ENCODE data around the gene TMEM245. TPM values are rescaled to one million over a fixed set of nuclear protein-coding genes. Genes with fewer than 3 reads are reported as not detected.

Gene TMEM245
- total RNA-seq, 1 donor from 2014 or later = 85.3 TPM

- H3K27me3 Mint-ChIP-seq (ENCODE audit: insufficient read depth, low read depth) = peaks cover 37% of the 10 kb centered on the region
- H3K9me3 Mint-ChIP-seq = peaks cover 13% of the 10 kb centered on the region
- no peaks in the 10 kb centered on the region for H3K79me2 ChIP-seq (ENCODE audit: low read depth)
- H4K20me1 ChIP-seq (ENCODE audit: low read depth) = peaks cover 10% of the 10 kb centered on the region
- no peak overlapping the region for H3K9ac ChIP-seq
- no peak overlapping the region for H3K4me3 ChIP-seq
- peaks cover 31% of the 10 kb centered on the region for H3F3A ChIP-seq (ENCODE audit: low read depth)
- H3K36me3 Mint-ChIP-seq = peaks cover 7% of the 10 kb centered on the region
- H3K27ac Mint-ChIP-seq = no peak overlapping the region
- H3K4me1 Mint-ChIP-seq = peaks cover 20% of the 10 kb centered on the region
- H2AFZ ChIP-seq (replicated peaks) = no peak overlapping the region
- H3K9me3 ChIP-seq (ENCODE audit: low read depth) = peaks cover 6% of the 10 kb centered on the region
- H3K27ac ChIP-seq = no peak overlapping the region
- no peaks in the 10 kb centered on the region for H3K36me3 ChIP-seq
- TF ChIP-seq, protein P1, sequence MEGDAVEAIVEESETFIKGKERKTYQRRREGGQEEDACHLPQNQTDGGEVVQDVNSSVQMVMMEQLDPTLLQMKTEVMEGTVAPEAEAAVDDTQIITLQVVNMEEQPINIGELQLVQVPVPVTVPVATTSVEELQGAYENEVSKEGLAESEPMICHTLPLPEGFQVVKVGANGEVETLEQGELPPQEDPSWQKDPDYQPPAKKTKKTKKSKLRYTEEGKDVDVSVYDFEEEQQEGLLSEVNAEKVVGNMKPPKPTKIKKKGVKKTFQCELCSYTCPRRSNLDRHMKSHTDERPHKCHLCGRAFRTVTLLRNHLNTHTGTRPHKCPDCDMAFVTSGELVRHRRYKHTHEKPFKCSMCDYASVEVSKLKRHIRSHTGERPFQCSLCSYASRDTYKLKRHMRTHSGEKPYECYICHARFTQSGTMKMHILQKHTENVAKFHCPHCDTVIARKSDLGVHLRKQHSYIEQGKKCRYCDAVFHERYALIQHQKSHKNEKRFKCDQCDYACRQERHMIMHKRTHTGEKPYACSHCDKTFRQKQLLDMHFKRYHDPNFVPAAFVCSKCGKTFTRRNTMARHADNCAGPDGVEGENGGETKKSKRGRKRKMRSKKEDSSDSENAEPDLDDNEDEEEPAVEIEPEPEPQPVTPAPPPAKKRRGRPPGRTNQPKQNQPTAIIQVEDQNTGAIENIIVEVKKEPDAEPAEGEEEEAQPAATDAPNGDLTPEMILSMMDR (IDR thresholded peaks at IDR 0.05) = no peak
- TF ChIP-seq EZH2 (IDR thresholded peaks at IDR 0.05) (no peak), EZH2phosphoT487 (IDR thresholded peaks at IDR 0.05) (no peak)
- H3K4me1 ChIP-seq = peaks cover 9% of the 10 kb centered on the region
- H3K4me3 Mint-ChIP-seq = no peak overlapping the region
- H3K27me3 ChIP-seq = peaks cover 60% of the 10 kb centered on the region
- H3K4me2 ChIP-seq = no peak overlapping the region
- no peak for DNase-seq (ENCODE audit: low spot score)
Observed at GRCh38 chr9:109163194-109163593, 43.4 kb upstream of the TMEM245 start.

DNA sequence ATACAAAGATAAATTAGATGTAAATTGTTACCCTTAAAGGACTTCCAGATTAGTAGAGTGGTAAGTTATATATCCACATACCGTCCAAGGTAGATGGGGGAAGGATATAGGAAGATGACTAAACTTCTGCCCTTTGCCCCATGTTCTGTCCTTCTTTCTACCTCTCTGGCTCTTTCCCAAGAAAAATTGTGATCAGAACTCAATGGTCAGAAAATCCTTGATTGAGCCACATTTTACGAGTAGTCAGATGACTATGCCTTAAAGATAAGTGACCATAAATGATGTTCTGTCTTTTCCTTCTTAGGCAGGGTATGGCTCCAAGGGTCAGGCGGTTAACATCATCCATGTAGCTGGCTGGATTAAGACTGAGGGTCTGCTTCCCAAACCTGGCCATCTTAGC, 42.9 kb upstream of the TMEM245 start:
- H3K36me3 Mint-ChIP-seq = peaks cover 7% of the 10 kb centered on the region
- Histone ChIP-seq H3K9ac (no peak overlapping the region), H3K27ac (no peak overlapping the region), H2AFZ (replicated peaks) (no peak overlapping the region), H3K27me3 (peaks cover 55% of the 10 kb centered on the region), H3K4me2 (no peak overlapping the region), H3K4me3 (no peak overlapping the region), H3K9me3 (ENCODE audit: low read depth) (peaks cover 6% of the 10 kb centered on the region), H4K20me1 (ENCODE audit: low read depth) (peaks cover 10% of the 10 kb centered on the region), H3K4me1 (peaks cover 9% of the 10 kb centered on the region), H3K36me3 (no peaks in the 10 kb centered on the region), H3K79me2 (ENCODE audit: low read depth) (no peaks in the 10 kb centered on the region), H3F3A (ENCODE audit: low read depth) (peaks cover 27% of the 10 kb centered on the region)
- peaks cover 13% of the 10 kb centered on the region for H3K9me3 Mint-ChIP-seq
- peaks cover 20% of the 10 kb centered on the region for H3K4me1 Mint-ChIP-seq
- no peak overlapping the region for H3K4me3 Mint-ChIP-seq
- TF ChIP-seq EZH2 (IDR thresholded peaks at IDR 0.05) (no peak), EZH2phosphoT487 (IDR thresholded peaks at IDR 0.05) (no peak)
- TF ChIP-seq, protein P1 (IDR thresholded peaks at IDR 0.05) = no peak
- no peak for DNase-seq (ENCODE audit: low spot score)
- peaks cover 37% of the 10 kb centered on the region for H3K27me3 Mint-ChIP-seq (ENCODE audit: insufficient read depth, low read depth)
- no peak overlapping the region for H3K27ac Mint-ChIP-seq

DNA sequence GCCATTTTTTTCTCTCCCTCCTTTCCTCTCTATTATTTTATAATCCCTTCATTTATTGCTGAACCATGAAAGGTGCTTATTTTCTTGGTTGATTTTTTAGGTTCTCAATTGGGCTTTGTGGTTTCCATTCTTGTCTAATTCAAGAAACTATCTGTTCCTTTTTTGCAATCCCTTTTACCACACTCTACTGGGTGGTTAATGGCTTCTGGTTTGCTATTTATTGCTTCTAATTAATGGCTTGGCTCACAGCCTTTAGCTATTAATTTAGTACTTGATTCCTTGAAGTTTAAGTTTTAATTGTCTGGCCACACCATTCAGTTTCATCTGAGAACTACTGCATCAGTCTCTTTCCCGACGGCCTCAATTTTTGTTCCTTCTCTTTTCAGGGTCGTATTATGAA, 41.7 kb upstream of the TMEM245 start:
- no peak overlapping the region for H3K9ac ChIP-seq
- TF ChIP-seq, protein P1 (IDR thresholded peaks at IDR 0.05) = no peak
- no peak for TF ChIP-seq EZH2 (IDR thresholded peaks at IDR 0.05)
- TF ChIP-seq EZH2phosphoT487 (IDR thresholded peaks at IDR 0.05) = no peak
- peaks cover 9% of the 10 kb centered on the region for H3K4me1 ChIP-seq
- peaks cover 10% of the 10 kb centered on the region for H4K20me1 ChIP-seq (ENCODE audit: low read depth)
- DNase-seq (ENCODE audit: low spot score) = no peak
- peaks cover 43% of the 10 kb centered on the region for H3K27me3 ChIP-seq
- peaks cover 18% of the 10 kb centered on the region for H3F3A ChIP-seq (ENCODE audit: low read depth)
- no peak overlapping the region for H3K4me3 ChIP-seq
- H3K4me3 Mint-ChIP-seq = no peak overlapping the region
- H3K9me3 ChIP-seq (ENCODE audit: low read depth) = peaks cover 6% of the 10 kb centered on the region
- no peak overlapping the region for H3K27ac Mint-ChIP-seq
- H3K36me3 Mint-ChIP-seq = peaks cover 7% of the 10 kb centered on the region
- H3K27ac ChIP-seq = no peak overlapping the region
- H3K27me3 Mint-ChIP-seq (ENCODE audit: insufficient read depth, low read depth) = peaks cover 35% of the 10 kb centered on the region
- H3K4me2 ChIP-seq = no peak overlapping the region
- H3K36me3 ChIP-seq = no peaks in the 10 kb centered on the region
- H3K9me3 Mint-ChIP-seq = peaks cover 13% of the 10 kb centered on the region
- H3K79me2 ChIP-seq (ENCODE audit: low read depth) = no peaks in the 10 kb centered on the region
- H3K4me1 Mint-ChIP-seq = peaks cover 17% of the 10 kb centered on the region
- no peak overlapping the region for H2AFZ ChIP-seq (replicated peaks)
